Breast epithelium (tissue), 3 donors: ENCODE measurements around the gene ABI3BP.

Experiments
- CTCF ChIP-seq, 3 donors: fragments of 450-650 bp; IDR thresholded peaks; one replicate each; pipeline ENCODE4 v1.5.1; 2016 to 2017; ENCODE audit warnings: antibody characterized with exemption in 3 of 3, mild to moderate bottlenecking in 3 of 3, moderate library complexity in 3 of 3
- POLR2A ChIP-seq: fragments of 450-650 bp; IDR thresholded peaks from one replicate; pipeline ENCODE4 v1.6.1; 2016; ENCODE audit warnings: antibody characterized with exemption, mild to moderate bottlenecking, moderate library complexity
- POLR2AphosphoS5 ChIP-seq, 3 donors: sonication (generic); formaldehyde crosslinking; IDR thresholded peaks; one replicate each; pipeline ENCODE4 v1.6.1; 2017; ENCODE audit warnings: antibody characterized with exemption in 3 of 3

GRCh38 chr3:101039285-101039684, 46.1 kb upstream of the ABI3BP start:
- TF ChIP-seq CTCF (IDR thresholded peaks at IDR 0.05): no peak
- no peak for TF ChIP-seq POLR2AphosphoS5 (IDR thresholded peaks at IDR 0.05)
- TF ChIP-seq POLR2A: no peak
